Uterus (tissue), 2 donors: ENCODE results near the gene TTC13.

Experiments
- POLR2A ChIP-seq, 2 donors: fragments of 450-650 bp; IDR thresholded peaks; one replicate each; pipeline ENCODE4 v1.6.1; 2016; ENCODE audit warnings: antibody characterized with exemption in 2 of 2, mild to moderate bottlenecking in 1 of 2, moderate library complexity in 1 of 2
- TF ChIP-seq, protein P1 (sequence below), 4 experiments: fragments of 200-600 bp in 2 of 4; fragments of 450-650 bp in 2 of 4; sonication (generic) in 2 of 4; IDR thresholded peaks; one replicate each; pipeline ENCODE4 v1.5.1; 2016 to 2019; ENCODE audit warnings: antibody characterized with exemption in 4 of 4, mild to moderate bottlenecking in 2 of 4, moderate library complexity in 1 of 4

DNA sequence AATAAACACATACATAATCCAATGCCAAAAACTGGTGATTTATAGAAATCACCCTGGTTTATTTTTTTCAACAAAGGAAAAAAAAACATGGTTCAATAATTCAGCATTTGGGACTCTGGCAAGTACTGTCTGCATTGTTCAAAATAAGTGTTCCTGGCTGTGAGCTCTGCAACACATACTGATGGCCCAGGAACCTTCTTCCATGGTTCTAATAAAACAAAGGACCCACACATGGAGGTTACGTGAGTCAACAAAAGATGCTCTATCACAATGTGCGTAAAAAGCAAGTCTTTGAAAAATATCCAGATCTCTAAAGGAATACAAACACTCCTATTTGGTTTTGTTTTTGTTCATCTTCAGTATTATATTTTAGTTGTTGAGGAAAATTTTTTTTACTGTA lies 72.4 kb downstream of the TTC13 start:
- TF ChIP-seq, protein P1, sequence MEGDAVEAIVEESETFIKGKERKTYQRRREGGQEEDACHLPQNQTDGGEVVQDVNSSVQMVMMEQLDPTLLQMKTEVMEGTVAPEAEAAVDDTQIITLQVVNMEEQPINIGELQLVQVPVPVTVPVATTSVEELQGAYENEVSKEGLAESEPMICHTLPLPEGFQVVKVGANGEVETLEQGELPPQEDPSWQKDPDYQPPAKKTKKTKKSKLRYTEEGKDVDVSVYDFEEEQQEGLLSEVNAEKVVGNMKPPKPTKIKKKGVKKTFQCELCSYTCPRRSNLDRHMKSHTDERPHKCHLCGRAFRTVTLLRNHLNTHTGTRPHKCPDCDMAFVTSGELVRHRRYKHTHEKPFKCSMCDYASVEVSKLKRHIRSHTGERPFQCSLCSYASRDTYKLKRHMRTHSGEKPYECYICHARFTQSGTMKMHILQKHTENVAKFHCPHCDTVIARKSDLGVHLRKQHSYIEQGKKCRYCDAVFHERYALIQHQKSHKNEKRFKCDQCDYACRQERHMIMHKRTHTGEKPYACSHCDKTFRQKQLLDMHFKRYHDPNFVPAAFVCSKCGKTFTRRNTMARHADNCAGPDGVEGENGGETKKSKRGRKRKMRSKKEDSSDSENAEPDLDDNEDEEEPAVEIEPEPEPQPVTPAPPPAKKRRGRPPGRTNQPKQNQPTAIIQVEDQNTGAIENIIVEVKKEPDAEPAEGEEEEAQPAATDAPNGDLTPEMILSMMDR (IDR thresholded peaks at IDR 0.05): no peak
- no peak for TF ChIP-seq POLR2A (IDR thresholded peaks at IDR 0.05)
